ENCODE data around the gene TEX14.

- TF ChIP-seq CTCF (IDR thresholded peaks at IDR 0.05) (no peak), EP300 (IDR thresholded peaks at IDR 0.05) (no peak)
Observed at GRCh38 chr17:58702708-58703107, 10.9 kb upstream of the TEX14 start.
